Measurements from ENCODE around the gene KCNMA1. TPM values are rescaled to one million over a fixed set of nuclear protein-coding genes. Genes with fewer than 3 reads are reported as not detected.

KCNMA1 gene
- total and polyA plus RNA-seq, 9 of the 15 experiments (the other 6 are each of a cell fraction or from before 2014, with no cell fraction given) = 0.01 to 0.95 (median 0.15) TPM; not detected in 4

- TF ChIP-seq CTCF (IDR thresholded peaks at IDR 0.05 in 2 of 3, conservative IDR thresholded peaks at IDR 0.05 in 1 of 3; ENCODE audit: insufficient read depth in 2 of 3, low read depth in 1 of 3, low read length in 3 of 3) = no peak
- no peak for TF ChIP-seq SNRNP70 (optimal IDR thresholded peaks at IDR 0.05; ENCODE audit: low read depth, low read length)
- no peak for TF ChIP-seq ZNF12 (CRISPR knock-in tag; IDR thresholded peaks at IDR 0.05)
- TF ChIP-seq KHSRP (IDR thresholded peaks at IDR 0.05) = no peak
- TF ChIP-seq, protein P1, sequence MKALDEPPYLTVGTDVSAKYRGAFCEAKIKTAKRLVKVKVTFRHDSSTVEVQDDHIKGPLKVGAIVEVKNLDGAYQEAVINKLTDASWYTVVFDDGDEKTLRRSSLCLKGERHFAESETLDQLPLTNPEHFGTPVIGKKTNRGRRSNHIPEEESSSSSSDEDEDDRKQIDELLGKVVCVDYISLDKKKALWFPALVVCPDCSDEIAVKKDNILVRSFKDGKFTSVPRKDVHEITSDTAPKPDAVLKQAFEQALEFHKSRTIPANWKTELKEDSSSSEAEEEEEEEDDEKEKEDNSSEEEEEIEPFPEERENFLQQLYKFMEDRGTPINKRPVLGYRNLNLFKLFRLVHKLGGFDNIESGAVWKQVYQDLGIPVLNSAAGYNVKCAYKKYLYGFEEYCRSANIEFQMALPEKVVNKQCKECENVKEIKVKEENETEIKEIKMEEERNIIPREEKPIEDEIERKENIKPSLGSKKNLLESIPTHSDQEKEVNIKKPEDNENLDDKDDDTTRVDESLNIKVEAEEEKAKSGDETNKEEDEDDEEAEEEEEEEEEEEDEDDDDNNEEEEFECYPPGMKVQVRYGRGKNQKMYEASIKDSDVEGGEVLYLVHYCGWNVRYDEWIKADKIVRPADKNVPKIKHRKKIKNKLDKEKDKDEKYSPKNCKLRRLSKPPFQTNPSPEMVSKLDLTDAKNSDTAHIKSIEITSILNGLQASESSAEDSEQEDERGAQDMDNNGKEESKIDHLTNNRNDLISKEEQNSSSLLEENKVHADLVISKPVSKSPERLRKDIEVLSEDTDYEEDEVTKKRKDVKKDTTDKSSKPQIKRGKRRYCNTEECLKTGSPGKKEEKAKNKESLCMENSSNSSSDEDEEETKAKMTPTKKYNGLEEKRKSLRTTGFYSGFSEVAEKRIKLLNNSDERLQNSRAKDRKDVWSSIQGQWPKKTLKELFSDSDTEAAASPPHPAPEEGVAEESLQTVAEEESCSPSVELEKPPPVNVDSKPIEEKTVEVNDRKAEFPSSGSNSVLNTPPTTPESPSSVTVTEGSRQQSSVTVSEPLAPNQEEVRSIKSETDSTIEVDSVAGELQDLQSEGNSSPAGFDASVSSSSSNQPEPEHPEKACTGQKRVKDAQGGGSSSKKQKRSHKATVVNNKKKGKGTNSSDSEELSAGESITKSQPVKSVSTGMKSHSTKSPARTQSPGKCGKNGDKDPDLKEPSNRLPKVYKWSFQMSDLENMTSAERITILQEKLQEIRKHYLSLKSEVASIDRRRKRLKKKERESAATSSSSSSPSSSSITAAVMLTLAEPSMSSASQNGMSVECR (CRISPR knock-in tag; IDR thresholded peaks at IDR 0.05) = no peak
- TF ChIP-seq MAFF (IDR thresholded peaks at IDR 0.05; ENCODE audit: low read length) = no peak
These were observed 336.3 kb downstream of the KCNMA1 start (continued) for GRCh38 chr10:77301305-77301730.
